GM10248 (cell line): ENCODE data around the gene RABIF.
A peak's percentile ranks its signal among the peaks of the same experiment; 100 is the strongest.
"Not testable (repeated sequence)": the region's sequence is repeated elsewhere in the genome, so short reads cannot be mapped to it uniquely, and the experiment has no call there.

Source experiments
- CTCF ChIA-PET: fragments of 300-600 bp; sonication (Branson Sonifier 250); formaldehyde crosslinking; extraction: SDS; loops from one replicate; lab custom pipeline; 2021; ENCODE audit warnings: antibody characterized with exemption; lab: Yijun Ruan, JAX
- POLR2A ChIA-PET: fragments of 350-650 bp; sonication (Branson Sonifier 250); formaldehyde crosslinking; extraction: SDS; loops from one replicate; lab custom pipeline; 2020; ENCODE audit warnings: antibody characterized with exemption; lab: Yijun Ruan, JAX
- DNase-seq: peaks from one replicate; pipeline ENCODE4 v3.0.0; 2012; ENCODE audit errors: extremely low spot score
- TF ChIP-seq, protein P1 (sequence below): IDR thresholded peaks from 2 replicates; pipeline ENCODE4 v1.5.1; 2012; ENCODE audit warnings: mild to moderate bottlenecking, low read depth; ENCODE audit errors: extremely low read depth, missing control alignments, control extremely low read depth

The RABIF gene

DNA sequence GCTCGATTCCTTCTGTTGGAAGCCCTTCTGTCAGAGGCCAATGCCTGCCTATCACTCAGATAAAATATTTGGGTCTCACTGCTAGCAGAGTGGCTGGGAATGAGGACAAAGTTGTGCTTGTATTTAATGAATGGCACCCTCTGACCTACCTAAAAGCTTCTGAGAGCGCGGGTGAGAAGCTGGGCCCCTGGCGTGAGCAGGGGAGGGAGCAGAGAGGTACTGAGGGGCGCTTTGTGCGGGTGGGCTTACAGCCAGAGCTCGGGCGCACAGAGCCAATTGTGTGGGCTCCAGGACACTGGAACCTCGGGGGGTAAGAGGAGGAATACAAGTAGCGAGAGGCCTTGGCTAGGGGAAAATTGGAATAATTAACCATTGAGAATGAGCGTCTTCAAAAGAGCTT lies 45.9 kb downstream of the RABIF start:
- TF ChIP-seq, protein P1, sequence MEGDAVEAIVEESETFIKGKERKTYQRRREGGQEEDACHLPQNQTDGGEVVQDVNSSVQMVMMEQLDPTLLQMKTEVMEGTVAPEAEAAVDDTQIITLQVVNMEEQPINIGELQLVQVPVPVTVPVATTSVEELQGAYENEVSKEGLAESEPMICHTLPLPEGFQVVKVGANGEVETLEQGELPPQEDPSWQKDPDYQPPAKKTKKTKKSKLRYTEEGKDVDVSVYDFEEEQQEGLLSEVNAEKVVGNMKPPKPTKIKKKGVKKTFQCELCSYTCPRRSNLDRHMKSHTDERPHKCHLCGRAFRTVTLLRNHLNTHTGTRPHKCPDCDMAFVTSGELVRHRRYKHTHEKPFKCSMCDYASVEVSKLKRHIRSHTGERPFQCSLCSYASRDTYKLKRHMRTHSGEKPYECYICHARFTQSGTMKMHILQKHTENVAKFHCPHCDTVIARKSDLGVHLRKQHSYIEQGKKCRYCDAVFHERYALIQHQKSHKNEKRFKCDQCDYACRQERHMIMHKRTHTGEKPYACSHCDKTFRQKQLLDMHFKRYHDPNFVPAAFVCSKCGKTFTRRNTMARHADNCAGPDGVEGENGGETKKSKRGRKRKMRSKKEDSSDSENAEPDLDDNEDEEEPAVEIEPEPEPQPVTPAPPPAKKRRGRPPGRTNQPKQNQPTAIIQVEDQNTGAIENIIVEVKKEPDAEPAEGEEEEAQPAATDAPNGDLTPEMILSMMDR: no peak
- CTCF ChIA-PET: no interaction called here
- DNase-seq: no peak
- POLR2A ChIA-PET: no interaction called here

DNA sequence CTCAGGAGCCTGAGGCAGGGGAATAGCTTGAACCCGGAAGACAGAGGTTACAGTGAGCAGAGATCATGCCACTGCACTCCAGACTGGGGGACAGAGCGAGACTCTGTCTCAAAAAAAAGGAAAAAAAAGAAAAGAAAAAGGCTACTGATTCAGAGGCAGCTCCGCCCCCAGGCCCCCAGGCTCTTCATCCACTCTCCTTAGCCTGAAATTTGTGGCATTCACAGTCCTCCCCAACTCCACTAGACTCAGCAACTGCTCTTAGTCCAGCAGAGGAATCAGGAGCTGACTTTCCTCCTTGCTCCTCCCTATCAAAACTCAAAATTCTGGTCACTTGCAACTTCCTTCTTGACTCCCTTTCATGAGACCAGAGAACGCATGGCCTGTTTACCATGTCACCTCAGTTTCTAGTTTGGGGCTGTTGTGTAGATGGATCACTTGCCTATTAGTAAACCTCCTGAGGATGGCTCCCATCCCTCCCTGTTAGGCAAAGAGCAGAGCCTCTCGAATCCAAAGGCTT lies 51.1 kb downstream of the RABIF start:
- DNase-seq: no peak
- POLR2A ChIA-PET: no interaction called here
- CTCF ChIA-PET: interaction anchor here (1.3 kb wide), 1 partner anchor 12 kb away, joined by 3 read pairs; no protein-coding TSS in a partner anchor
- TF ChIP-seq, protein P1: no peak

DNA sequence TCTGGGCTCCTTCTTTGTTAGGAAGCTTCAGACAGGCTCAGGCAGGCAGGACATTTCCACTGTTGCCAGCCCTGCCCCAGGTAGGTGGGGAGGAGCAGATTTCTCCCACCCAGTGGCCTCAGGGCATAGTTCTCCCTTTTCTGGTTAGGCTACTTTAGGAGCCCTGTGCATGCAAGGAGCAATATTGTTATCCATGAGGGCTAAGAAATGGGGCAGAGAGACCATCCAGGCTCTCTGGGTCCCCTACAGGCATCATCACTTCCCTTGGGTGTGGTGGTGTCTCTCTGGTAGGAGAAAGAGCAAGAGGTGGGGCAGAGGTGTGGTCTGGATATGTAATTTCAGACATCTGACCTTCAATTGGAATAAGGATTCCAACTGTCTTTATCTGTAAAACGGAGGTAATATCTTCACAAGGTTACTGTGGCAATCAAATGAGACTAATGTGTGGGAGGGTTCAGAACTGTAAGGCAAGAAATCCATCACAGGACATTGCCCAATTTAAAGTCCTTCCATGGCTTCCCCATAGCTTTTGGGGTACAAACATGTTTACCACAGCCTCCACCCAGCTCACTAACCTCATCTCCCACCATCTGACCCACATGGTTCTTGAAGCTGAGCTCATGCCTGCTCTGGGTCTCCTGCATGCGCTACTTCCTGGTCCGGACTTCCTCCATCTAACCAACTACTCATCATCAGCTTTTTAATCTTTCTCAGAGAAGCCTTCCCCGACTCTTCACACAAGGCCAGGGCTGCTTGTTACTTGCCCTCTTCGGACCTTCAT lies 52.1 kb downstream of the RABIF start:
- ChIA-PET POLR2A (interaction anchor here (0.6 kb wide), 1 partner anchor 29 kb away, joined by 3 read pairs; the partner anchor contains the start of gene KDM5B), CTCF (interaction anchor here (1.3 to 3.5 kb wide), 3 partner anchors 11 to 16 kb away, joined by 3 to 17 read pairs (median 9); no protein-coding TSS in a partner anchor)
- TF ChIP-seq, protein P1: no peak
- DNase-seq: no peak

DNA sequence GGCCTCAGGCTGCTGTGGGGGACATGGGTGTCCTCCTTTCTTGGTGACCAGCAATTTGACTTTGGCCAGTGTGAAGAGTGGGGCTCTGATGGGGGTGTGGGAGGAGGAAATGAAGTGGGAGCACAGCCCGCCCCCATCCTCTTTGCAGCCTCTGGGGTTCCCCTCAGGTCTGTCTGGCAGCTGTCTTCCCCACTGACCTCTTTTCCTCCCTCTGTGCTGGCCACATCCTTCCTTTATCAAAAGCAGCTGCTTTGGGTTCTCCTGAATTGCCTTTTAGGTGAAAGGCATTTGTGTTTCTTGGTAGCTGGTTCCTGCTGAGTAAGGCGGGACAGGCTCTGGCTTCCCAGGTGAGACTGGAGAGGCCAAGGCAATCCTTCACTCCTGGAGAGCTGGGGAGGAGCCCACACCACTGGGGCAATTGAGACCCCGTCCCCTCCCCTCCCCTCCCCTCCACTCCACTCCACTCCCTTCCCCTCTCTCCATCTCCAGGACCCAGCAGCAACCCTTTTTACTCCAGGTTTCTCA lies 53.3 kb downstream of the RABIF start:
- ChIA-PET CTCF (interaction anchor here (1.7 to 3.5 kb wide), 3 partner anchors 10 to 17 kb away, joined by 7 to 17 read pairs (median 9); no protein-coding TSS in a partner anchor), POLR2A (no interaction called here)
- peak; percentile 55 for DNase-seq
- TF ChIP-seq, protein P1: no peak

DNA sequence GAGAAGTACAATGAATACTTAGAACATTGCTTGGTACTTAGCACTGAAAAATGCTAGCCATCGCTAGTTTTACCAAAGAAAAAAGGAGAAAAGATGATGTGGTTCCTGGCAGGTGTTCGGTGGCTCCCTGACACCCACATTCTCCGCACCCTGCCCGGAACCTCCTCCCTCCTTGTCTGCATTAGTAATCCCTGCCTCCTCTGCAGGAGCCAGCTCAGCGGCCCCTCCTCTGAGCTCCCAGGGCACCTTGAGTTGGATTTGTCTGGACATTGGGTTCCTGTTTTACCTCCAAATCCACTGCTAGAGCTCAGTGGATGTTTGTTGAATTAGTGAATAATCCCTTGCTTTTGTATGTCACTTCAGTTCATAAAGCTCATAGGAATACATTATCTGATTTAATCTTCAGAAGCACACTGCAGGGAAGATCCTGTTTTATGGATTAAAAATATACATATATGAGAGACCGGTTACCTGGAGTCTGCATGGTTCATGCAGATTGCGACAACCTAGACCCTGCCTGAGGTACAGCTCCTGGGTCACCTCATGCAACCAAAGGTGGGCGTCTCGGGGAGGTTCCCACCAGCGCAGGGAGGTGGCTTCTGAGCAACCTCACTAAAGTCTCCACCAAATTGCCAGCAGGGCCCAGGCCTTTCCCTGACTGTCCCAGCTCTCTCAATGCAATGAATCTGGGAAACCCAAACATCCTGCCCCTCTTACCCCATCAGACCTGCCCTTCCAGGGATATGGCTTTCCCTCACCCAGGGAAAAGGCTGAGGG lies 54.0 kb downstream of the RABIF start:
- ChIA-PET CTCF (interaction anchor here (1.7 to 3.5 kb wide), 3 partner anchors 9 to 18 kb away, joined by 7 to 17 read pairs (median 9); no protein-coding TSS in a partner anchor), POLR2A (no interaction called here)
- DNase-seq: no peak
- TF ChIP-seq, protein P1: no peak

DNA sequence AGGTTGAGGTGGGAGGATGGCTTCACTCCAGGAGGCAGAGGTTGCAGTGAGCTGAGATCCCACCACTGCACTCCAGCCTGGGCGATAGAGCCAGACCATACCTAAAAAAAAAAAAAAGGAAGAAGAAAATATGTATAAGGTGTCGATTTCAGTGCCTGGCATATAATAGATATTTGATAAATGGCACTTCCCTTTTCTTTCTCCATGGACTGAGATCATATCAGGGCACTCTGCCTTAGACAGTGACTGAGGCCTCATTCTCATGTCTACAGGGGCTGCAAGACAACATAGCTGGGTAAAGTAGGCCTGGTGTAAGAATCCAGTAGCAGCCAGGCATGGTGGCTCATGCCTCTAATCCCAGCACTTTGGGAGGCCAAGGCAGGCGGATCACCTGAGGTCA lies 57.0 kb downstream of the RABIF start:
- POLR2A ChIA-PET: no interaction called here
- CTCF ChIA-PET: interaction anchor here (0.7 kb wide), 1 partner anchor 32 kb away, joined by 3 read pairs; no protein-coding TSS in a partner anchor
- no peak for DNase-seq
- TF ChIP-seq, protein P1: no peak

DNA sequence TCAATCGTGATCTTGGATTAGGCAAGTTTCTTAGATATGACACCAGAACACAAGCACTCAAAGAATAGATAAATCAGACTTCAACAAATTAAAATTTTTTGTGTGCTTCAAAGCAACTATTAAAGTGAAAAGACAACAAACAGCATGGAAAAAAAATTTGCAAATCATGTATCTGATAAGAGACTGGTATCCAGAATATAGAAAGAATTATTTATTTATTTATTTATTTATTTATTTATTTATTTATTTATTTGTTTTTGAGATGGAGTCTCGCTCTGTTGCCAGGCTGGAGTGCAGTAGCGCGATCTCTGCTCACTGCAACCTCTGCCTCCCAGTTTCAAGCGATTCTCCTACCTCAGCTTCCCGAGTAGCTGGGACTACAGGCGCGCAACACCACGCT lies 59.7 kb downstream of the RABIF start:
- CTCF ChIA-PET, DNase-seq, POLR2A ChIA-PET: not testable (repeated sequence)
